Activated CD8-positive, alpha-beta memory T cell treated with anti-CD3 and anti-CD28 coated beads, Interleukin-2, amount 50 U/mL, for 24 hours (primary cell): ENCODE results near the gene FABP7.
"Not testable (repeated sequence)": the region's sequence is repeated elsewhere in the genome, so short reads cannot be mapped to it uniquely, and the experiment has no call there.

Experiments
- DNase-seq: peaks from one replicate; pipeline ENCODE4 v3.0.0-alpha.2; 2020; ENCODE audit errors: extremely low read depth

The FABP7 gene

GRCh38 chr6:122779667-122780066 is at the start of gene FABP7:
FABP7 (plus strand) TSS chr6:122779716; CDS start chr6:122779795, 79 bp downstream.
- no peak for DNase-seq

- DNase-seq: no peak
These were observed 49.2 kb upstream of the FABP7 start for GRCh38 chr6:122730334-122730733.

- DNase-seq: no peak
These were observed 48.6 kb upstream of the FABP7 start for GRCh38 chr6:122730775-122731386.

GRCh38 chr6:122733259-122733658 is 46.3 kb upstream of the FABP7 start:
- no peak for DNase-seq

GRCh38 chr6:122734529-122735395 is 44.8 kb upstream of the FABP7 start:
- no peak for DNase-seq

- DNase-seq: no peak
These were observed 43.9 kb upstream of the FABP7 start for GRCh38 chr6:122735582-122735981.

GRCh38 chr6:122736163-122736562 is 43.4 kb upstream of the FABP7 start:
- DNase-seq: no peak

GRCh38 chr6:122736616-122737015 is 42.9 kb upstream of the FABP7 start:
- no peak for DNase-seq

- no peak for DNase-seq
These were observed 39.4 kb upstream of the FABP7 start for GRCh38 chr6:122740091-122740490.

- DNase-seq: no peak
These were observed 38.6 kb upstream of the FABP7 start for GRCh38 chr6:122740936-122741335.

GRCh38 chr6:122744247-122744646 is 35.3 kb upstream of the FABP7 start:
- DNase-seq: not testable (repeated sequence)

GRCh38 chr6:122744856-122745255 is 34.7 kb upstream of the FABP7 start:
- DNase-seq: not testable (repeated sequence)

- no peak for DNase-seq
These were observed 32.8 kb upstream of the FABP7 start for GRCh38 chr6:122746688-122747087.

GRCh38 chr6:122747573-122747972 is 31.9 kb upstream of the FABP7 start:
- DNase-seq: no peak

GRCh38 chr6:122748945-122749344 is 30.6 kb upstream of the FABP7 start:
- DNase-seq: not testable (repeated sequence)

- DNase-seq: no peak
These were observed 30.0 kb upstream of the FABP7 start for GRCh38 chr6:122749451-122750050.

GRCh38 chr6:122751326-122751725 is 28.2 kb upstream of the FABP7 start:
- DNase-seq: no peak

- no peak for DNase-seq
These were observed 27.1 kb upstream of the FABP7 start for GRCh38 chr6:122752459-122752858.

GRCh38 chr6:122753000-122753687 is 26.4 kb upstream of the FABP7 start:
- DNase-seq: no peak

GRCh38 chr6:122753688-122754056 is 25.8 kb upstream of the FABP7 start:
- DNase-seq: no peak

GRCh38 chr6:122754191-122754731 is 25.3 kb upstream of the FABP7 start:
- DNase-seq: no peak

GRCh38 chr6:122755901-122756300 is 23.6 kb upstream of the FABP7 start:
- no peak for DNase-seq
